GM12891 (cell line): ENCODE measurements around the gene PRRC2C.
"Not testable (repeated sequence)": the region's sequence is repeated elsewhere in the genome, so short reads cannot be mapped to it uniquely, and the experiment has no call there.

ENCODE experiments used
- POLR2A ChIP-seq: IDR thresholded peaks from 2 replicates; pipeline ENCODE4 v1.6.1; 2011; ENCODE audit warnings: low read depth, low read length, control low read depth
- POLR2AphosphoS5 ChIP-seq: IDR thresholded peaks from 2 replicates; pipeline ENCODE4 v1.6.1; 2011; ENCODE audit warnings: low read depth, low read length, control low read depth
- POU2F2 ChIP-seq: IDR thresholded peaks from 2 replicates; pipeline ENCODE4 v1.6.1; 2011; ENCODE audit warnings: low read depth, mild to moderate bottlenecking, control low read depth, low read length, moderate library complexity
- TAF1 ChIP-seq: IDR thresholded peaks from 2 replicates; pipeline ENCODE4 v1.6.1; 2011; ENCODE audit warnings: low read depth, low read length, control low read depth

DNA sequence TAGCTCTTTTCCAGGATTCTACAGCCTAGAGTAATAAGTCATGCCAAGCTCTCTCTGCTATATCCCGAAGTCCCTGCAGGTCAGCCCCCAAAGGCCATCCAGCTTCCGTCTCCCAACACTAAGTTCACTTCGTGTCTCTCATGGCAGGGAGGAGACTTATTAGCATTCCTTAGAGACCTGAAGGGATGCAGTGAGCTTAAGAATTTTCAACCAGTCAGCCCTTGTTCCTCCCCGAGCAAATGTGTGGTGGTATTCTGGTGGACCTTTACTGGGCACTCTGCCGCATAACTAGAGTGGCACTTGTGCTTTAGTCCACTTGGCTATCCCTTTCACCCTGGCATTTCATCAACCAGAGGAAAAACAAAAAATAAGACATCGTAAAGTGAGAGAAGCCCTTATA lies 117.7 kb downstream of the PRRC2C start:
- TF ChIP-seq POLR2AphosphoS5, POLR2A, TAF1, POU2F2: not testable (repeated sequence)
